Brain microvascular endothelial cell (primary cell): Measurements from ENCODE around the gene MOSMO.
"Not testable (repeated sequence)": the region's sequence is repeated elsewhere in the genome, so short reads cannot be mapped to it uniquely, and the experiment has no call there.

Source experiments
- DNase-seq: peaks from one replicate; pipeline ENCODE4 v3.0.0-alpha.2; 2020
- H3K27ac ChIP-seq: fragments of 250-450 bp; sonication (Bioruptor Pico); 2 replicates; pipeline ENCODE4 v1.5.1; 2020; ENCODE audit warnings: mild to moderate bottlenecking, moderate library complexity
- H3K27me3 ChIP-seq: fragments of 250-450 bp; sonication (Bioruptor Pico); replicated peaks from 2 replicates; pipeline ENCODE4 v1.5.1; 2020; ENCODE audit warnings: mild to moderate bottlenecking
- H3K36me3 ChIP-seq: fragments of 250-450 bp; sonication (Bioruptor Pico); replicated peaks from 2 replicates; pipeline ENCODE4 v1.5.1; 2020; ENCODE audit warnings: mild to moderate bottlenecking
- H3K4me3 ChIP-seq: 2 replicates; pipeline ENCODE4 v1.5.1; 2011; ENCODE audit warnings: low read depth, mild to moderate bottlenecking, control low read depth, low read length, moderate library complexity
- CTCF ChIP-seq: IDR thresholded peaks from 2 replicates; pipeline ENCODE4 v1.5.1; 2011; ENCODE audit warnings: low read depth, mild to moderate bottlenecking, moderate library complexity, low read length, control low read depth, inconsistent platforms; ENCODE audit errors: missing control alignments
- in situ Hi-C: cut with HindIII; loops from 2 replicates; pipeline ENCODE4 v1.10.0; 2017; ENCODE audit warnings: low sequenced_read_pairs, low pct_ligation_motif_present

Gene MOSMO

GRCh38 chr16:22034503-22034902, 26.6 kb downstream of the MOSMO start:
- Histone ChIP-seq H3K36me3 (no peaks in the 10 kb centered on the region), H3K27me3 (no peaks in the 10 kb centered on the region), H3K27ac (no peak overlapping the region), H3K4me3 (no peak overlapping the region)
- DNase-seq: no peak
- in situ Hi-C loops: no loop called here
- no peak for TF ChIP-seq CTCF

GRCh38 chr16:22035153-22035552, 27.2 kb downstream of the MOSMO start:
- no peak for DNase-seq
- no peak overlapping the region for H3K27ac ChIP-seq
- in situ Hi-C loops: no loop called here
- H3K4me3 ChIP-seq: no peak overlapping the region
- TF ChIP-seq CTCF: no peak
- H3K36me3 ChIP-seq: no peaks in the 10 kb centered on the region
- no peaks in the 10 kb centered on the region for H3K27me3 ChIP-seq

GRCh38 chr16:22043882-22044281, 36.0 kb downstream of the MOSMO start:
- H3K27ac ChIP-seq, DNase-seq, H3K4me3 ChIP-seq, in situ Hi-C loops, H3K27me3 ChIP-seq, H3K36me3 ChIP-seq: not testable (repeated sequence)

- in situ Hi-C loops, H3K27me3 ChIP-seq, DNase-seq, H3K4me3 ChIP-seq, H3K36me3 ChIP-seq, H3K27ac ChIP-seq: not testable (repeated sequence)
Observed at GRCh38 chr16:22045888-22046287, 38.0 kb downstream of the MOSMO start.

- no peak for DNase-seq
- no peak for TF ChIP-seq CTCF
- Histone ChIP-seq H3K4me3 (no peak overlapping the region), H3K36me3 (no peaks in the 10 kb centered on the region), H3K27ac (no peak overlapping the region), H3K27me3 (no peaks in the 10 kb centered on the region)
- in situ Hi-C loops: no loop called here
Observed at GRCh38 chr16:22050963-22051362, 43.1 kb downstream of the MOSMO start.

- in situ Hi-C loops: no loop called here
- Histone ChIP-seq H3K36me3 (no peaks in the 10 kb centered on the region), H3K27ac (no peak overlapping the region), H3K27me3 (no peaks in the 10 kb centered on the region), H3K4me3 (no peak overlapping the region)
- no peak for TF ChIP-seq CTCF
- DNase-seq: no peak
Observed at GRCh38 chr16:22052980-22053379, 45.1 kb downstream of the MOSMO start.

- TF ChIP-seq CTCF: no peak
- no peaks in the 10 kb centered on the region for H3K27me3 ChIP-seq
- no peak overlapping the region for H3K27ac ChIP-seq
- in situ Hi-C loops: no loop called here
- DNase-seq: no peak
- no peak overlapping the region for H3K4me3 ChIP-seq
- H3K36me3 ChIP-seq: no peaks in the 10 kb centered on the region
Observed at GRCh38 chr16:22053921-22054341, 46.0 kb downstream of the MOSMO start.
